SK-N-SH treated with all-trans-retinoic acid at 6 μM for 48 hours (cell line): ENCODE data around the gene FIBCD1.

Experiments used
- ATAC-seq: fragments of 200-7000 bp; cut with Tn5 transposase; 3 replicates; pipeline ENCODE4 v1.9.1; 2020; ENCODE audit warnings: mild to moderate bottlenecking, moderate library complexity
- BACH2 ChIP-seq: fragments of 250-450 bp; sonication (Bioruptor Pico); IDR thresholded peaks from 2 replicates; pipeline ENCODE4 v1.9.0; 2021; ENCODE audit warnings: mild to moderate bottlenecking, borderline replicate concordance
- CREB5 ChIP-seq: fragments of 250-450 bp; sonication (Bioruptor Pico); IDR thresholded peaks from 2 replicates; pipeline ENCODE4 v1.5.1; 2020; ENCODE audit warnings: low read depth, mild to moderate bottlenecking, moderate library complexity
- CSDC2 ChIP-seq: fragments of 250-450 bp; sonication (Bioruptor Pico); IDR thresholded peaks from 2 replicates; pipeline ENCODE4 v1.5.0; 2020; ENCODE audit warnings: mild to moderate bottlenecking, moderate library complexity
- CSRNP3 ChIP-seq: fragments of 250-450 bp; sonication (Bioruptor Pico); IDR thresholded peaks from 2 replicates; pipeline ENCODE4 v1.5.1; 2021; ENCODE audit warnings: mild to moderate bottlenecking, moderate library complexity
- ESRRG ChIP-seq: fragments of 250-450 bp; sonication (Bioruptor Pico); IDR thresholded peaks from 2 replicates; pipeline ENCODE4 v1.6.1; 2021; ENCODE audit warnings: mild to moderate bottlenecking
- GLIS3 ChIP-seq: fragments of 250-450 bp; sonication (Bioruptor Pico); IDR thresholded peaks from 2 replicates; pipeline ENCODE4 v1.5.0; 2020; ENCODE audit warnings: mild to moderate bottlenecking, moderate library complexity
- ISL1 ChIP-seq: fragments of 250-450 bp; sonication (Bioruptor Pico); IDR thresholded peaks from 2 replicates; pipeline ENCODE4 v2.1.2; 2022; ENCODE audit warnings: mild to moderate bottlenecking, moderate library complexity
- OSR1 ChIP-seq: fragments of 250-450 bp; sonication (Bioruptor Pico); IDR thresholded peaks from 2 replicates; pipeline ENCODE4 v1.8.0; 2022; ENCODE audit warnings: moderate library complexity, mild to moderate bottlenecking, inconsistent platforms
- PATZ1 ChIP-seq: fragments of 250-450 bp; sonication (Bioruptor Pico); IDR thresholded peaks from 2 replicates; pipeline ENCODE4 v1.8.0; 2020; ENCODE audit warnings: mild to moderate bottlenecking, moderate library complexity, borderline replicate concordance
- POU6F1 ChIP-seq: fragments of 250-450 bp; sonication (Bioruptor Pico); IDR thresholded peaks from 2 replicates; pipeline ENCODE4 v1.8.0; 2021; ENCODE audit warnings: low read depth, mild to moderate bottlenecking, moderate library complexity, borderline replicate concordance
- PPARA ChIP-seq: fragments of 250-450 bp; sonication (Bioruptor Pico); IDR thresholded peaks from 2 replicates; pipeline ENCODE4 v1.5.0; 2020; ENCODE audit warnings: mild to moderate bottlenecking, borderline replicate concordance
- RARB ChIP-seq: fragments of 250-450 bp; sonication (Bioruptor Pico); IDR thresholded peaks from 2 replicates; pipeline ENCODE4 v1.8.0; 2021; ENCODE audit warnings: mild to moderate bottlenecking, moderate library complexity
- TCF4 ChIP-seq: fragments of 250-450 bp; sonication (Bioruptor Pico); IDR thresholded peaks from 2 replicates; pipeline ENCODE4 v1.8.0; 2021; ENCODE audit warnings: mild to moderate bottlenecking, moderate library complexity, borderline replicate concordance
- TOX ChIP-seq: fragments of 250-450 bp; sonication (Bioruptor Pico); IDR thresholded peaks from 2 replicates; pipeline ENCODE4 v1.8.0; 2021; ENCODE audit warnings: mild to moderate bottlenecking, moderate library complexity, borderline replicate concordance
- TSHZ2 ChIP-seq: fragments of 250-450 bp; sonication (Bioruptor Pico); IDR thresholded peaks from 2 replicates; pipeline ENCODE4 v1.5.0; 2020; ENCODE audit warnings: mild to moderate bottlenecking, moderate library complexity
- ZFP3 ChIP-seq: fragments of 250-450 bp; sonication (Bioruptor Pico); IDR thresholded peaks from 2 replicates; pipeline ENCODE4 v1.5.0; 2020; ENCODE audit warnings: mild to moderate bottlenecking, moderate library complexity
- ZFP30 ChIP-seq: fragments of 450-650 bp; formaldehyde crosslinking; IDR thresholded peaks from 2 replicates; pipeline ENCODE4 v1.5.0; 2022; ENCODE audit warnings: mild to moderate bottlenecking, moderate library complexity
- ZNF565 ChIP-seq: fragments of 450-650 bp; formaldehyde crosslinking; conservative IDR thresholded peaks from 2 replicates; pipeline ENCODE4 v1.5.0; 2020; ENCODE audit warnings: low read depth, mild to moderate bottlenecking, moderate library complexity
- ZNF70 ChIP-seq: fragments of 450-650 bp; formaldehyde crosslinking; IDR thresholded peaks from 2 replicates; pipeline ENCODE4 v1.5.0; 2020; ENCODE audit warnings: mild to moderate bottlenecking, moderate library complexity

FIBCD1 gene

GRCh38 chr9:130884542-130885483 is 54.2 kb downstream of the FIBCD1 start:
- no peak for ATAC-seq
- TF ChIP-seq TOX (CRISPR knock-in tag) (no peak), RARB (CRISPR knock-in tag) (no peak), CSRNP3 (CRISPR knock-in tag) (no peak), OSR1 (CRISPR knock-in tag) (no peak), BACH2 (CRISPR knock-in tag) (no peak), ZNF565 (CRISPR knock-in tag) (no peak), TCF4 (CRISPR knock-in tag) (no peak), ZFP30 (CRISPR knock-in tag) (no peak), TSHZ2 (CRISPR knock-in tag) (no peak), ISL1 (CRISPR knock-in tag) (no peak), ESRRG (no peak), GLIS3 (CRISPR knock-in tag) (no peak), ZNF70 (CRISPR knock-in tag) (no peak)
- TF ChIP-seq, all 23 proteins: peak for 0

- no peak for TF ChIP-seq CSRNP3 (CRISPR knock-in tag)
- TF ChIP-seq POU6F1, result no peak
- TF ChIP-seq OSR1 (CRISPR knock-in tag), result no peak
- TF ChIP-seq ESRRG, result no peak
- no peak for TF ChIP-seq TCF4 (CRISPR knock-in tag)
- no peak for TF ChIP-seq CSDC2 (CRISPR knock-in tag)
- no peak for TF ChIP-seq CREB5
- TF ChIP-seq PPARA (CRISPR knock-in tag), result no peak
- no peak for TF ChIP-seq ZFP30 (CRISPR knock-in tag)
- ATAC-seq, result no peak
Measured at GRCh38 chr9:130884111-130884531, 54.9 kb downstream of the FIBCD1 start.

GRCh38 chr9:130883479-130883878 is 55.6 kb downstream of the FIBCD1 start:
- no peak for ATAC-seq
- TF ChIP-seq PATZ1 (CRISPR knock-in tag) (no peak), TSHZ2 (CRISPR knock-in tag) (no peak), ZFP30 (CRISPR knock-in tag) (no peak), ZFP3 (CRISPR knock-in tag) (no peak), TOX (CRISPR knock-in tag) (no peak)
- TF ChIP-seq, all 23 proteins: peak for 0
